ENCODE measurements around the gene CBX7.
A peak's percentile ranks its signal among the peaks of the same experiment; 100 is the strongest.

The CBX7 gene

GRCh38 chr22:39122772-39123470 is 29.6 kb downstream of the CBX7 start:
- no peak for DNase-seq

GRCh38 chr22:39120983-39121382 is 31.5 kb downstream of the CBX7 start:
- DNase-seq = no peak

GRCh38 chr22:39117585-39118191 is 34.8 kb downstream of the CBX7 start:
- DNase-seq = peak; percentile 43

- no peak for DNase-seq
Measured at GRCh38 chr22:39115977-39116621, 36.4 kb downstream of the CBX7 start.

GRCh38 chr22:39115570-39115969 is 36.9 kb downstream of the CBX7 start:
- DNase-seq = no peak

- no peak for DNase-seq
Measured at GRCh38 chr22:39114112-39114511, 38.4 kb downstream of the CBX7 start.

- DNase-seq = no peak
Measured at GRCh38 chr22:39110631-39111561, 41.6 kb downstream of the CBX7 start.

GRCh38 chr22:39109361-39109760 is 43.1 kb downstream of the CBX7 start:
- no peak for DNase-seq

GRCh38 chr22:39108487-39108886 is 44.0 kb downstream of the CBX7 start:
- no peak for DNase-seq

- no peak for DNase-seq
Measured at GRCh38 chr22:39106326-39106725, 46.2 kb downstream of the CBX7 start.

- no peak for DNase-seq
Measured at GRCh38 chr22:39103431-39103830, 49.0 kb downstream of the CBX7 start.

- no peak for DNase-seq
Measured at GRCh38 chr22:39101226-39101625, 51.3 kb downstream of the CBX7 start.

GRCh38 chr22:39098576-39098975 is 53.9 kb downstream of the CBX7 start:
- DNase-seq = no peak

- DNase-seq = no peak
Measured at GRCh38 chr22:39098026-39098425, 54.5 kb downstream of the CBX7 start.

GRCh38 chr22:39097098-39098020 is 55.1 kb downstream of the CBX7 start, which contains the start of gene APOBEC3H:
Gene APOBEC3H, plus strand, starts transcription at chr22:39097244. Its CDS starts 3,035 bp downstream, at chr22:39100279.
- DNase-seq = no peak

GRCh38 chr22:39095971-39096370 is 56.5 kb downstream of the CBX7 start:
- DNase-seq = no peak

- no peak for DNase-seq
Measured at GRCh38 chr22:39094717-39095389, 57.6 kb downstream of the CBX7 start.

GRCh38 chr22:39092111-39092862 is 60.2 kb downstream of the CBX7 start:
- no peak for DNase-seq

- no peak for DNase-seq
Measured at GRCh38 chr22:39091126-39092081, 61.1 kb downstream of the CBX7 start.
